Keratinocyte (primary cell): ENCODE data around the gene PTP4A2. TPM values are rescaled to one million over a fixed set of nuclear protein-coding genes. Genes with fewer than 3 reads are reported as not detected.

ENCODE experiments used
- DNase-seq: peaks from one replicate; pipeline ENCODE4 v3.0.0-alpha.2; 2011; ENCODE audit warnings: low read depth, missing footprints, low spot score
- FAIRE-seq: peaks from 2 replicates; lab custom pipeline; 2011; peaks lifted over from hg19 to GRCh38; lab: Jason Lieb, UNC
- H2AFZ ChIP-seq: 2 replicates; pipeline ENCODE4 v1.6.0; 2012; ENCODE audit warnings: low read length, control low read depth, inconsistent platforms; ENCODE audit not compliant: control insufficient read depth
- H3K27ac ChIP-seq: 2 replicates; pipeline ENCODE4 v1.5.1; 2011; ENCODE audit warnings: low read length; ENCODE audit not compliant: control insufficient read depth, insufficient read depth
- H3K27me3 ChIP-seq: 3 replicates; pipeline ENCODE4 v1.6.0; 2011; ENCODE audit warnings: low read length; ENCODE audit not compliant: control insufficient read depth, insufficient read depth; ENCODE audit errors: extremely low read depth
- H3K36me3 ChIP-seq, 2 experiments: 2 replicates in 1 of 2; 3 replicates in 1 of 2; pipeline ENCODE4 v1.5.1; 2011; ENCODE audit warnings: low read length in 2 of 2, mild to moderate bottlenecking in 1 of 2; ENCODE audit not compliant: control insufficient read depth in 2 of 2, insufficient read depth in 2 of 2; ENCODE audit errors: extremely low read depth in 1 of 2
- H3K4me1 ChIP-seq: 3 replicates; pipeline ENCODE4 v1.5.1; 2011; ENCODE audit warnings: low read length; ENCODE audit not compliant: control insufficient read depth, insufficient read depth; ENCODE audit errors: extremely low read depth
- H3K4me2 ChIP-seq: 3 replicates; pipeline ENCODE4 v1.6.0; 2011; ENCODE audit warnings: low read depth, low read length; ENCODE audit not compliant: control insufficient read depth, insufficient read depth; ENCODE audit errors: extremely low read depth
- H3K4me3 ChIP-seq, 3 experiments: fragments of 200-600 bp in 1 of 3; sonication (generic) in 1 of 3; 2 replicates in 2 of 3; 3 replicates in 1 of 3; pipeline ENCODE4 v1.5.1; 2011 to 2016; ENCODE audit warnings: low read length in 3 of 3, mild to moderate bottlenecking in 3 of 3, control low read depth in 2 of 3, inconsistent platforms in 1 of 3, low read depth in 1 of 3, mixed read lengths in 1 of 3, mixed run types in 1 of 3, moderate library complexity in 1 of 3; ENCODE audit not compliant: control insufficient read depth in 2 of 3, insufficient read depth in 2 of 3; ENCODE audit errors: extremely low read depth in 1 of 3
- H3K79me2 ChIP-seq: 2 replicates; pipeline ENCODE4 v1.6.0; 2012; ENCODE audit warnings: low read length; ENCODE audit not compliant: control insufficient read depth, insufficient read depth
- H3K9ac ChIP-seq: 3 replicates; pipeline ENCODE4 v1.6.0; 2011; ENCODE audit warnings: low read length; ENCODE audit not compliant: control insufficient read depth, insufficient read depth; ENCODE audit errors: extremely low read depth
- H3K9me1 ChIP-seq: 3 replicates; pipeline ENCODE4 v1.6.0; 2011; ENCODE audit warnings: low read length; ENCODE audit not compliant: control insufficient read depth, insufficient read depth; ENCODE audit errors: extremely low read depth
- H3K9me3 ChIP-seq: 2 replicates; pipeline ENCODE4 v1.5.1; 2012; ENCODE audit warnings: low read depth, low read length; ENCODE audit not compliant: control insufficient read depth
- H4K20me1 ChIP-seq: 3 replicates; pipeline ENCODE4 v1.6.0; 2011; ENCODE audit warnings: low read length; ENCODE audit not compliant: control insufficient read depth, insufficient read depth; ENCODE audit errors: extremely low read depth
- CTCF ChIP-seq, 3 experiments: IDR thresholded peaks in 1 of 3; conservative IDR thresholded peaks in 1 of 3; optimal IDR thresholded peaks in 1 of 3; 2 replicates in 2 of 3; 3 replicates in 1 of 3; pipeline versions ENCODE3 to v1.5.1; 2011; ENCODE audit warnings: low read length in 3 of 3, mild to moderate bottlenecking in 3 of 3, moderate library complexity in 2 of 3, control low read depth in 1 of 3, inconsistent platforms in 1 of 3; ENCODE audit not compliant: insufficient read depth in 2 of 3; ENCODE audit errors: extremely low read depth in 1 of 3
- EZH2 ChIP-seq: IDR thresholded peaks from one replicate; pipeline ENCODE4 v1.6.1; 2012; ENCODE audit warnings: inconsistent platforms, mild to moderate bottlenecking, low read length, moderate library complexity
- dilution Hi-C: fragments of 300-500 bp; cut with MboI; formaldehyde crosslinking; loops from one replicate; pipeline ENCODE4 v1.7.0; 2020; ENCODE audit warnings: low sequenced_read_pairs; ENCODE audit not compliant: extremely low pct_ligation_motif_present
- polyA plus RNA-seq, 5 experiments: library from polyadenylated mRNA; depleted of rRNA in 3 of 5; stranded (reverse) in 3 of 5; stranded (forward) in 1 of 5; unstranded in 1 of 5; fragments of >200 nt; gene quantifications; 1 replicate in 1 of 5; 2 replicates in 3 of 5; 3 replicates in 1 of 5; pipeline versions ENCODE4 v1.2.1 to v1.2.3, GENCODE V29; 2011 to 2012; ENCODE audit warnings: missing spikeins in 2 of 5, low read depth in 1 of 5, low replicate concordance in 1 of 5

PTP4A2 gene
- polyA plus RNA-seq, 1 donor (not counting 4 experiments of a cell fraction or from before 2014, with no cell fraction given) = 368 TPM

DNA sequence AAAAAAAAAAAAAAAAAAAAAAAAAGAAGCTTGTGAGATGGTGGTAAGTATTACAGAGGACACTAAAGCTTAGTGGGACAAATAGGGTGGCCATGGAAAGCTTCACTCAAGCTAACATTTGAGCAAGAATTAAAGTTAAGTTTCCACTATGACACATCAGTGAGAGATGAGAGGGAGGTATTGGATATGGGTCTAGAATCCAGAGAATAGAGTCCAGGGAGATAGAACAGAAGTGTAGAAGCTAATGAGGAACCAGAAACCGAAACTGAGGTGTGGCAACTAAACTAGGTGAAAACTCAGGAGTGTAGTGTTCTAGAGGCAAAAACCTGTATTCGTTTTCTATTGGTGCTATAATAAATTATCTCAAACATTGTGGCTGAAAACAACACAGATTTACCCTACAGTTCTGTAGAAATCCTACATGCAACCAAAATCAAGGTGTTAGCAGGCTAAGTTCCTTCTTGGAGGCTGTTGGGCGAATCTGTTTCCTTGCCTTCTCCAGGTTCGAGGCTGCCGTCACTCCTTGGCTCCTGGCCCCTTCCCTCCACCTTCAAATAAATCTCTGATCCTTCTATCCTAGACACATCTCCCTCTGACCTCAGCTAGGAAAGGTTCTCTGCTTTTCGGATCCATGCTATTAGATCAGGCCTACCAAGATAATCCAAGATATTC lies 36.2 kb downstream of the PTP4A2 start:
- DNase-seq = no peak
- dilution Hi-C loops = no loop called here
- H2AFZ ChIP-seq = no peak overlapping the region
- no peak overlapping the region for H3K4me3 ChIP-seq
- no peak overlapping the region for H3K9ac ChIP-seq
- H3K9me3 ChIP-seq = no peaks in the 10 kb centered on the region
- H3K27me3 ChIP-seq = no peaks in the 10 kb centered on the region
- no peaks in the 10 kb centered on the region for H3K9me1 ChIP-seq
- H4K20me1 ChIP-seq = no peaks in the 10 kb centered on the region
- FAIRE-seq = no peak
- no peak overlapping the region for H3K27ac ChIP-seq
- TF ChIP-seq CTCF (optimal IDR thresholded peaks at IDR 0.05 in 1 of 3, IDR thresholded peaks at IDR 0.05 in 1 of 3, conservative IDR thresholded peaks at IDR 0.05 in 1 of 3; ENCODE audit: extremely low read depth in 1 of 3, insufficient read depth in 2 of 3, low read length in 3 of 3) = no peak
- TF ChIP-seq EZH2 = no peak
- no peak overlapping the region for H3K4me2 ChIP-seq
- peaks cover 9% of the 10 kb centered on the region for H3K4me1 ChIP-seq
- H3K36me3 ChIP-seq = peaks cover under 1 to 6% of the 10 kb centered on the region in 2 experiments
- no peaks in the 10 kb centered on the region for H3K79me2 ChIP-seq

DNA sequence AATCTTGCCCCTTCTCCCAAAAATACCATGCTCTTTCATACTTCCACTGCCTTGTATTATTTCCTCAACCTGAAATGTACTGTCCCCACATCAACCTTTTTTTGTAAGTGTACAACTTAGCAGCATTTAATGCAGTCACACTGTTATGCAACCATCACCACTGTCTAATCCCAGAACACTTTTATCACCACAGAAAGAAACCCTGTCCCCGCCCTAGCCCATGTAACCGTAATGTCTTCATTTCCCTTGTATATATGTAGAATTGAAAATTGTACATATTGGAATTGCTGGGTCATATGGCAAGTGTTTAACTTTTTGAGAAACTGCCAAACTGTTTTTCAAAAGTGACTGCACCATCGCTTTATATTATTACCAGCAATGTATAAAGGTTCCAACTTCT lies 37.4 kb downstream of the PTP4A2 start:
- dilution Hi-C loops = no loop called here
- H3K4me2 ChIP-seq = no peak overlapping the region
- no peak for FAIRE-seq
- H4K20me1 ChIP-seq = no peaks in the 10 kb centered on the region
- H3K27me3 ChIP-seq = no peaks in the 10 kb centered on the region
- no peak overlapping the region for H3K27ac ChIP-seq
- no peaks in the 10 kb centered on the region for H3K9me3 ChIP-seq
- H3K9me1 ChIP-seq = no peaks in the 10 kb centered on the region
- H3K9ac ChIP-seq = no peak overlapping the region
- H2AFZ ChIP-seq = no peak overlapping the region
- no peak overlapping the region for H3K4me3 ChIP-seq
- H3K36me3 ChIP-seq = peaks cover 0 to under 1% of the 10 kb centered on the region in 2 experiments
- TF ChIP-seq CTCF (optimal IDR thresholded peaks at IDR 0.05 in 1 of 3, IDR thresholded peaks at IDR 0.05 in 1 of 3, conservative IDR thresholded peaks at IDR 0.05 in 1 of 3; ENCODE audit: extremely low read depth in 1 of 3, insufficient read depth in 2 of 3, low read length in 3 of 3) (no peak), EZH2 (no peak)
- no peak for DNase-seq
- H3K4me1 ChIP-seq = peaks cover 11% of the 10 kb centered on the region
- H3K79me2 ChIP-seq = no peaks in the 10 kb centered on the region
